IMR-90 (cell line): ENCODE results near the gene SPEG. TPM values are rescaled to one million over a fixed set of nuclear protein-coding genes. Genes with fewer than 3 reads are reported as not detected.

Source experiments
- ATAC-seq: fragments of 200-7000 bp; cut with Tn5 transposase; 2 replicates; pipeline ENCODE4 v1.9.1; 2020; ENCODE audit warnings: low read depth, mild to moderate bottlenecking, moderate library complexity
- BruUV-seq: library from RNA; stranded (reverse); fragments of 400-500 nt; replicated peaks from 2 replicates; lab custom pipeline; 2021; lab: Mats Ljungman, UMichigan
- CTCF ChIA-PET: fragments of 300-600 bp; formaldehyde crosslinking; extraction: SDS; loops from one replicate; lab custom pipeline; 2021; ENCODE audit warnings: antibody characterized with exemption; lab: Yijun Ruan, JAX
- POLR2A ChIA-PET: fragments of 300-600 bp; sonication (Branson Sonifier 250); formaldehyde crosslinking; loops from one replicate; lab custom pipeline; 2022; ENCODE audit warnings: antibody characterized with exemption; ENCODE audit not compliant: unreplicated experiment; lab: Charles Lee
- DNase-seq: peaks from one replicate; pipeline ENCODE4 v3.0.0; 2013
- H2AFZ ChIP-seq: replicated peaks from 2 replicates; pipeline ENCODE3; 2013; ENCODE audit warnings: low read length, mild to moderate bottlenecking; ENCODE audit not compliant: poor library complexity
- H2AK5ac ChIP-seq: 2 replicates; pipeline ENCODE4 v1.6.1; 2013; ENCODE audit warnings: low read depth, low read length, inconsistent platforms
- H2AK9ac ChIP-seq: replicated peaks from 2 replicates; pipeline ENCODE3; 2013; ENCODE audit warnings: mild to moderate bottlenecking, low read depth, low read length, moderate library complexity; ENCODE audit not compliant: poor library complexity
- H2BK120ac ChIP-seq: 2 replicates; pipeline ENCODE4 v1.6.1; 2013; ENCODE audit warnings: low read depth, low read length, inconsistent platforms
- H2BK15ac ChIP-seq: 3 replicates; pipeline ENCODE4 v1.6.1; 2013; ENCODE audit warnings: low read depth, low read length, inconsistent platforms
- H2BK20ac ChIP-seq: 2 replicates; pipeline ENCODE4 v1.6.1; 2013; ENCODE audit warnings: low read depth, mild to moderate bottlenecking, inconsistent platforms, low read length, moderate library complexity
- H2BK5ac ChIP-seq: 2 replicates; pipeline ENCODE4 v1.6.1; 2013; ENCODE audit warnings: mild to moderate bottlenecking, low read depth, low read length, inconsistent platforms; ENCODE audit not compliant: poor library complexity, severe bottlenecking
- H3K14ac ChIP-seq: replicated peaks from 2 replicates; pipeline ENCODE4 v1.6.1; 2013; ENCODE audit warnings: low read depth, low read length, inconsistent platforms
- H3K18ac ChIP-seq: 2 replicates; pipeline ENCODE4 v1.6.1; 2013; ENCODE audit warnings: low read depth, low read length, control low read depth
- H3K23ac ChIP-seq: 2 replicates; pipeline ENCODE4 v1.6.1; 2013; ENCODE audit warnings: low read depth, low read length, inconsistent platforms
- H3K27ac ChIP-seq: 2 replicates; pipeline ENCODE4 v1.5.1; 2013; ENCODE audit warnings: mild to moderate bottlenecking, control low read depth, low read length; ENCODE audit not compliant: insufficient read depth
- H3K27me3 ChIP-seq: 2 replicates; pipeline ENCODE4 v1.6.1; 2013; ENCODE audit warnings: low read length; ENCODE audit not compliant: control insufficient read depth, insufficient read depth
- H3K36me3 ChIP-seq: 2 replicates; pipeline ENCODE4 v1.6.1; 2013; ENCODE audit warnings: low read length, mixed read lengths; ENCODE audit not compliant: control insufficient read depth, insufficient read depth
- H3K4ac ChIP-seq: 2 replicates; pipeline ENCODE4 v1.6.1; 2013; ENCODE audit warnings: low read depth, low read length, inconsistent platforms
- H3K4me1 ChIP-seq: 2 replicates; pipeline ENCODE4 v1.6.1; 2013; ENCODE audit warnings: low read length, mixed read lengths; ENCODE audit not compliant: control insufficient read depth, insufficient read depth
- H3K4me2 ChIP-seq: 2 replicates; pipeline ENCODE4 v1.6.1; 2013; ENCODE audit warnings: low read depth, mild to moderate bottlenecking, control low read depth, low read length, moderate library complexity
- H3K4me3 ChIP-seq: 2 replicates; pipeline ENCODE4 v1.5.1; 2013; ENCODE audit warnings: low read depth, mild to moderate bottlenecking, control low read depth, low read length, moderate library complexity; ENCODE audit not compliant: insufficient read depth
- H3K56ac ChIP-seq: 2 replicates; pipeline ENCODE4 v1.6.1; 2013; ENCODE audit warnings: low read length, inconsistent platforms; ENCODE audit not compliant: insufficient read depth; ENCODE audit errors: extremely low read depth
- H3K79me1 ChIP-seq, 2 experiments: 2 replicates each; pipeline ENCODE4 v1.6.1; 2013; ENCODE audit warnings: low read length in 2 of 2, inconsistent platforms in 1 of 2, low read depth in 1 of 2
- H3K9ac ChIP-seq: 2 replicates; pipeline ENCODE4 v1.6.1; 2013; ENCODE audit warnings: low read depth, low read length, control low read depth
- H3K9me1 ChIP-seq: 2 replicates; pipeline ENCODE4 v1.6.1; 2013; ENCODE audit warnings: low read length, inconsistent platforms; ENCODE audit not compliant: insufficient read depth
- H3K9me3 ChIP-seq: 2 replicates; pipeline ENCODE4 v1.6.1; 2013; ENCODE audit warnings: low read length; ENCODE audit not compliant: control insufficient read depth, insufficient read depth
- H4K20me1 ChIP-seq: 2 replicates; pipeline ENCODE4 v1.6.1; 2013; ENCODE audit warnings: low read length, inconsistent platforms; ENCODE audit not compliant: insufficient read depth
- H4K5ac ChIP-seq: 2 replicates; pipeline ENCODE4 v1.6.1; 2013; ENCODE audit warnings: mild to moderate bottlenecking, low read depth, low read length, control low read depth
- H4K8ac ChIP-seq, 2 experiments: 2 replicates each; pipeline ENCODE4 v1.6.1; 2013; ENCODE audit warnings: low read depth in 2 of 2, low read length in 2 of 2, control low read depth in 1 of 2, inconsistent platforms in 1 of 2
- H4K91ac ChIP-seq: 2 replicates; pipeline ENCODE4 v1.6.1; 2013; ENCODE audit warnings: low read depth, low read length, inconsistent platforms; ENCODE audit not compliant: insufficient read depth
- BHLHE40 ChIP-seq: fragments of 150-350 bp; IDR thresholded peaks from 2 replicates; pipeline ENCODE4 v1.6.1; 2016; ENCODE audit warnings: mild to moderate bottlenecking, low read depth, low read length
- CEBPB ChIP-seq: IDR thresholded peaks from 2 replicates; pipeline ENCODE4 v1.6.1; 2012; ENCODE audit warnings: low read depth, low read length, improper control_type of control experiment
- CHD1 ChIP-seq: IDR thresholded peaks from 2 replicates; pipeline ENCODE4 v1.6.1; 2012; ENCODE audit warnings: low read depth, low read length, improper control_type of control experiment
- CTCF ChIP-seq: conservative IDR thresholded peaks from 2 replicates; pipeline ENCODE4 v1.5.1; 2012; ENCODE audit warnings: mild to moderate bottlenecking, low read depth, low read length, improper control_type of control experiment
- ELK1 ChIP-seq: fragments of 150-350 bp; IDR thresholded peaks from 2 replicates; pipeline ENCODE4 v1.6.1; 2016; ENCODE audit warnings: low read depth, mild to moderate bottlenecking, low read length, moderate library complexity, borderline replicate concordance
- FOS ChIP-seq: fragments of 150-350 bp; IDR thresholded peaks from 2 replicates; pipeline ENCODE4 v1.6.1; 2016; ENCODE audit warnings: low read depth, low read length
- MAFK ChIP-seq: IDR thresholded peaks from 2 replicates; pipeline ENCODE4 v1.6.1; 2012; ENCODE audit warnings: low read depth, low read length, improper control_type of control experiment
- MAZ ChIP-seq: IDR thresholded peaks from 2 replicates; pipeline ENCODE4 v1.6.1; 2012; ENCODE audit warnings: low read depth, mild to moderate bottlenecking, low read length, improper control_type of control experiment, moderate library complexity, borderline replicate concordance
- MXI1 ChIP-seq: IDR thresholded peaks from 2 replicates; pipeline ENCODE4 v1.6.1; 2012; ENCODE audit warnings: low read depth, mild to moderate bottlenecking, low read length, moderate library complexity, borderline replicate concordance
- NFE2L2 ChIP-seq: fragments of 150-350 bp; IDR thresholded peaks from 2 replicates; pipeline ENCODE4 v1.6.1; 2016; ENCODE audit warnings: low read depth, mild to moderate bottlenecking, low read length
- POLR2A ChIP-seq: IDR thresholded peaks from 2 replicates; pipeline ENCODE4 v1.6.1; 2012; ENCODE audit warnings: mild to moderate bottlenecking, low read depth, low read length
- RCOR1 ChIP-seq: IDR thresholded peaks from 2 replicates; pipeline ENCODE4 v1.6.1; 2012; ENCODE audit warnings: mild to moderate bottlenecking, low read length, improper control_type of control experiment; ENCODE audit not compliant: insufficient replicate concordance
- RFX5 ChIP-seq: IDR thresholded peaks from 2 replicates; pipeline ENCODE4 v1.8.0; 2012; ENCODE audit warnings: low read depth, mild to moderate bottlenecking, low read length, moderate library complexity
- SMC3 ChIP-seq: fragments of 150-350 bp; IDR thresholded peaks from 2 replicates; pipeline ENCODE4 v1.6.1; 2016; ENCODE audit warnings: low read depth, mild to moderate bottlenecking, antibody characterized with exemption, low read length, moderate library complexity
- USF2 ChIP-seq: fragments of 150-350 bp; IDR thresholded peaks from 2 replicates; pipeline ENCODE4 v1.6.1; 2017; ENCODE audit warnings: mild to moderate bottlenecking, antibody characterized with exemption, low read length, low read depth
- WGBS, 2 experiments: methylation state at CpG; one replicate each; pipeline versions ENCODE4 v1.1.5 to v1.1.7; 2013; ENCODE audit warnings: missing lambda C conversion rate in 2 of 2; ENCODE audit not compliant: insufficient read length in 1 of 2; ENCODE audit errors: extremely low coverage in 2 of 2; 5-methylcytosine and 5-hydroxymethylcytosine counted together
- dilution Hi-C: fragments of 300-500 bp; cut with HindIII; formaldehyde crosslinking; loops from one replicate; pipeline ENCODE4 v1.14.3; 2018; ENCODE audit warnings: low sequenced_read_pairs; ENCODE audit not compliant: unreplicated experiment
- in situ Hi-C: fragments of 300-500 bp; cut with MboI; formaldehyde crosslinking; loops from 3 replicates; pipeline ENCODE4 v1.14.3; 2019; ENCODE audit warnings: low sequenced_read_pairs, inconsistent platforms, mixed read lengths
- intact Hi-C: fragments of 100-400 bp; cut with micrococcal nuclease; formaldehyde crosslinking; loops from 2 replicates; pipeline ENCODE4 v1.10.0; 2022
- polyA plus RNA-seq, 3 experiments: library from polyadenylated mRNA; depleted of rRNA; stranded (reverse); fragments of >200 nt; gene quantifications; 2 replicates each; pipeline ENCODE4 v1.2.3, GENCODE V29; 2012; ENCODE audit warnings: low replicate concordance in 1 of 3
- total RNA-seq: library from RNA; depleted of rRNA; stranded (reverse); fragments of >200 nt; gene quantifications from 2 replicates; pipeline ENCODE4 v1.2.3, GENCODE V29; 2012

The SPEG gene
- total and polyA plus RNA-seq, 2 of the 4 experiments (the other 2 are of a cell fraction) = 6.8 to 81.6 TPM

- Histone ChIP-seq H4K5ac (no peak overlapping the region), H3K4ac (no peak overlapping the region), H3K4me3 (no peak overlapping the region), H3K9me1 (no peaks in the 10 kb centered on the region), H3K9me3 (no peaks in the 10 kb centered on the region), H4K91ac (no peak overlapping the region), H3K4me1 (peaks cover 5% of the 10 kb centered on the region), H2BK20ac (no peak overlapping the region), H3K14ac (no peak overlapping the region), H3K36me3 (no peaks in the 10 kb centered on the region), H2AK9ac (no peak overlapping the region), H3K27ac (no peak overlapping the region), H4K8ac (no peak overlapping the region), H2AFZ (no peak overlapping the region), H3K27me3 (peaks cover 56% of the 10 kb centered on the region), H2BK120ac (no peak overlapping the region), H3K56ac (no peak overlapping the region), H3K18ac (no peak overlapping the region), H2BK5ac (no peak overlapping the region), H4K20me1 (no peaks in the 10 kb centered on the region), H3K9ac (no peak overlapping the region), H2AK5ac (no peak overlapping the region), H3K4me2 (no peak overlapping the region), H3K79me1 (no peaks in the 10 kb centered on the region), H3K23ac (no peak overlapping the region), H2BK15ac (no peak overlapping the region)
- dilution Hi-C loops (no loop called here), in situ Hi-C loops (no loop called here), intact Hi-C loops (no loop called here)
- BruUV-seq = no TSS peak
- DNase-seq (no peak), ATAC-seq (no peak)
- ChIA-PET CTCF (interaction anchor here (0.6 to 1.9 kb wide), 2 partner anchors 32 to 182 kb away, joined by 3 to 6 read pairs; a partner anchor contains a TSS), POLR2A (no interaction called here)
- WGBS, 2 experiments = 20% methylated on average over 1 of the region's 6 CpGs; no CpG with 5 or more reads in 1 of the 2 experiments
- TF ChIP-seq RCOR1 (no peak), CHD1 (no peak), SMC3 (no peak), MAZ (no peak), RFX5 (no peak), NFE2L2 (no peak), CEBPB (no peak), BHLHE40 (no peak), MXI1 (no peak), FOS (no peak), ELK1 (no peak), USF2 (no peak), POLR2A (no peak), MAFK (no peak), CTCF (no peak)
These were observed 92.4 kb downstream of the SPEG start for GRCh38 chr2:219527076-219527394.
